COLO829 (cell line): ENCODE measurements around the gene ACTL8.
"Not testable (repeated sequence)": the region's sequence is repeated elsewhere in the genome, so short reads cannot be mapped to it uniquely, and the experiment has no call there.

Experiments
- DNase-seq: peaks from one replicate; pipeline ENCODE4 v3.0.0; 2012; ENCODE audit warnings: low spot score

ACTL8 gene

GRCh38 chr1:17735348-17735747, 19.8 kb upstream of the ACTL8 start:
- no peak for DNase-seq

GRCh38 chr1:17735793-17736192, 19.3 kb upstream of the ACTL8 start:
- no peak for DNase-seq

GRCh38 chr1:17736625-17737024, 18.5 kb upstream of the ACTL8 start:
- DNase-seq, result no peak

- no peak for DNase-seq
Observed at GRCh38 chr1:17739050-17739449, 16.1 kb upstream of the ACTL8 start.

GRCh38 chr1:17741052-17741451, 14.1 kb upstream of the ACTL8 start:
- no peak for DNase-seq

GRCh38 chr1:17742583-17742982, 12.6 kb upstream of the ACTL8 start:
- DNase-seq, result no peak

- DNase-seq, result no peak
Observed at GRCh38 chr1:17743008-17743647, 12.0 kb upstream of the ACTL8 start.

GRCh38 chr1:17743925-17744324, 11.2 kb upstream of the ACTL8 start:
- no peak for DNase-seq

- no peak for DNase-seq
Observed at GRCh38 chr1:17744666-17745478, 10.3 kb upstream of the ACTL8 start.

GRCh38 chr1:17745479-17745955, 9.6 kb upstream of the ACTL8 start:
- DNase-seq, result no peak

- DNase-seq, result not testable (repeated sequence)
Observed at GRCh38 chr1:17746281-17746680, 8.9 kb upstream of the ACTL8 start.

GRCh38 chr1:17746920-17747319, 8.2 kb upstream of the ACTL8 start:
- no peak for DNase-seq

- no peak for DNase-seq
Observed at GRCh38 chr1:17750333-17750732, 4.8 kb upstream of the ACTL8 start.

GRCh38 chr1:17752356-17752755, 2.8 kb upstream of the ACTL8 start:
- DNase-seq, result no peak

GRCh38 chr1:17757426-17757825, 2.3 kb downstream of the ACTL8 start:
- no peak for DNase-seq

- no peak for DNase-seq
Observed at GRCh38 chr1:17759114-17759513, 4.0 kb downstream of the ACTL8 start.

GRCh38 chr1:17762313-17762712, 7.2 kb downstream of the ACTL8 start:
- DNase-seq, result no peak

- no peak for DNase-seq
Observed at GRCh38 chr1:17763417-17763816, 8.3 kb downstream of the ACTL8 start.

GRCh38 chr1:17763995-17764394, 8.9 kb downstream of the ACTL8 start:
- DNase-seq, result no peak

- DNase-seq, result no peak
Observed at GRCh38 chr1:17764591-17764990, 9.5 kb downstream of the ACTL8 start.

GRCh38 chr1:17765444-17766411, 10.6 kb downstream of the ACTL8 start:
- DNase-seq, result no peak

- DNase-seq, result no peak
Observed at GRCh38 chr1:17768651-17769241, 13.6 kb downstream of the ACTL8 start.
